Activated naive CD8-positive, alpha-beta T cell treated with anti-CD3 and anti-CD28 coated beads, Interleukin-2, amount 50 U/mL, for 16 hours (primary cell): Measurements from ENCODE around the gene LRRC26.

Experiments
- DNase-seq: peaks from one replicate; pipeline ENCODE4 v3.0.0-alpha.2; 2020; ENCODE audit warnings: low read depth, low spot score

LRRC26 gene

GRCh38 chr9:137152844-137153405 lies 16.9 kb downstream of the LRRC26 start:
- no peak for DNase-seq

- DNase-seq = no peak
Observed at GRCh38 chr9:137150617-137151457, 19.0 kb downstream of the LRRC26 start.

GRCh38 chr9:137149942-137150616 lies 19.8 kb downstream of the LRRC26 start:
- DNase-seq = no peak

- DNase-seq = no peak
Observed at GRCh38 chr9:137149363-137149762, 20.5 kb downstream of the LRRC26 start.

- DNase-seq = no peak
Observed at GRCh38 chr9:137148661-137149060, 21.2 kb downstream of the LRRC26 start.

- DNase-seq = no peak
Observed at GRCh38 chr9:137148242-137148641, 21.6 kb downstream of the LRRC26 start.

- DNase-seq = no peak
Observed at GRCh38 chr9:137147793-137148160, 22.1 kb downstream of the LRRC26 start.

GRCh38 chr9:137147091-137147792 lies 22.6 kb downstream of the LRRC26 start:
- no peak for DNase-seq

- no peak for DNase-seq
Observed at GRCh38 chr9:137146527-137146918, 23.3 kb downstream of the LRRC26 start.

GRCh38 chr9:137145731-137146526 lies 23.9 kb downstream of the LRRC26 start:
- no peak for DNase-seq

GRCh38 chr9:137143459-137143858 lies 26.4 kb downstream of the LRRC26 start:
- no peak for DNase-seq

- no peak for DNase-seq
Observed at GRCh38 chr9:137141976-137142936, 27.6 kb downstream of the LRRC26 start.

GRCh38 chr9:137141050-137141810 lies 28.6 kb downstream of the LRRC26 start:
- DNase-seq = no peak

- DNase-seq = no peak
Observed at GRCh38 chr9:137140151-137141012, 29.5 kb downstream of the LRRC26 start.

- no peak for DNase-seq
Observed at GRCh38 chr9:137139468-137140150, 30.2 kb downstream of the LRRC26 start.

- no peak for DNase-seq
Observed at GRCh38 chr9:137138722-137139467, 31.0 kb downstream of the LRRC26 start, which contains the start of gene GRIN1. TSS of gene GRIN1 (plus strand) at chr9:137139154. CDS start at chr9:137139487, 333 bp downstream.
